Esophagus (tissue), 2 donors: Measurements from ENCODE around the gene SPRR3. TPM values are rescaled to one million over a fixed set of nuclear protein-coding genes. Genes with fewer than 3 reads are reported as not detected.

Experiments used
- H3K27ac ChIP-seq, 2 donors: one replicate each; pipeline ENCODE4 v1.5.1; 2013; ENCODE audit warnings: low read depth in 2 of 2, mild to moderate bottlenecking in 2 of 2, inconsistent platforms in 1 of 2, low read length in 1 of 2, moderate library complexity in 1 of 2
- H3K27me3 ChIP-seq, 2 donors: one replicate each; pipeline ENCODE4 v1.6.1; 2013; ENCODE audit warnings: low read length in 2 of 2, control low read depth in 1 of 2, mild to moderate bottlenecking in 1 of 2; ENCODE audit not compliant: insufficient read depth in 2 of 2, control insufficient read depth in 1 of 2
- H3K36me3 ChIP-seq, 2 donors: one replicate each; pipeline ENCODE4 v1.6.1; 2013; ENCODE audit warnings: low read length in 1 of 2; ENCODE audit not compliant: control insufficient read depth in 2 of 2, insufficient read depth in 2 of 2
- H3K4me1 ChIP-seq, 2 donors: one replicate each; pipeline ENCODE4 v1.6.1; 2013; ENCODE audit warnings: low read length in 1 of 2; ENCODE audit not compliant: control insufficient read depth in 2 of 2, insufficient read depth in 2 of 2
- H3K4me3 ChIP-seq, 2 donors: one replicate each; pipeline ENCODE4 v1.5.1; 2013; ENCODE audit warnings: low read length in 2 of 2, mild to moderate bottlenecking in 2 of 2, low read depth in 1 of 2, moderate library complexity in 1 of 2
- H3K9me3 ChIP-seq, 2 donors: one replicate each; pipeline ENCODE4 v1.6.1; 2013; ENCODE audit warnings: mild to moderate bottlenecking in 2 of 2, low read depth in 1 of 2, low read length in 1 of 2, moderate library complexity in 1 of 2; ENCODE audit not compliant: control insufficient read depth in 2 of 2, insufficient read depth in 1 of 2
- WGBS, 2 donors: extraction: QIAGEN DNeasy Blood & Tissue Kit; methylation state at CpG; one replicate each; pipeline ENCODE4 v1.1.7; 2013; 5-methylcytosine and 5-hydroxymethylcytosine counted together
- polyA plus RNA-seq, 2 donors: library from polyadenylated mRNA; stranded (reverse); fragments of 200-250 nt; gene quantifications; one replicate each; pipeline ENCODE4 v1.2.3, GENCODE V29; 2013
- donor health status: healthy with polysubstance abuse.
- donor health status: Bipolar disorder and iron deficiency.

The SPRR3 gene, protein sequence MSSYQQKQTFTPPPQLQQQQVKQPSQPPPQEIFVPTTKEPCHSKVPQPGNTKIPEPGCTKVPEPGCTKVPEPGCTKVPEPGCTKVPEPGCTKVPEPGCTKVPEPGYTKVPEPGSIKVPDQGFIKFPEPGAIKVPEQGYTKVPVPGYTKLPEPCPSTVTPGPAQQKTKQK
- polyA plus RNA-seq = over 10,000 TPM; 18,496 to 19,645 TPM

DNA sequence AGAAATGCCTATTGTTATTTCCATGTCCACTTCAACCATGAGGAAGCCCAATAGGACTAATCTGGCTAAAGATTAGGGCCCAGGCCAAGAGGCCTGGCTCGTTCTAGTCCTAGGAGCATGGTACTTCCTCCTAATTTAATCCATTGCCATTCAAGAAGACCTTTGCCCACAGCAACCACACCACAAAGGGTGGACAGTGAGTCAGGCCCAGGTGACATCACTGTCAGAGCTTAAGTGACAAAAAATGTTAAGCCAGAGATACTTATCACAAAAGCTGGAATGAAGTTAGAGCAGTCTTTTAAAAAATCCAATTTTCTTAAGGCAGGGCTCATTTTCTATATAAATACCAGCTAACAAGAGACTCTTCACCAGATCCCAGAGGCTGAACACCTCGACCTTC, at the start of gene SPRR3:
Gene SPRR3, plus strand, starts transcription at position 368 of the 400 bp plus-strand sequence. CDS start 1,272 bp downstream, outside the sequence.
- Histone ChIP-seq H3K4me1 (peaks cover 0 to 2% of the 10 kb centered on the region in 2 donors), H3K27me3 (no peaks in the 10 kb centered on the region), H3K4me3 (peak within 1 kb of the TSS; percentile 36 to 59), H3K36me3 (no peaks in the 10 kb centered on the region), H3K9me3 (no peaks in the 10 kb centered on the region), H3K27ac (peak within 1 kb of the TSS; percentile 95 to 97)
- 54% methylated on average over 2 of the region's 2 CpGs for WGBS, 2 donors

DNA sequence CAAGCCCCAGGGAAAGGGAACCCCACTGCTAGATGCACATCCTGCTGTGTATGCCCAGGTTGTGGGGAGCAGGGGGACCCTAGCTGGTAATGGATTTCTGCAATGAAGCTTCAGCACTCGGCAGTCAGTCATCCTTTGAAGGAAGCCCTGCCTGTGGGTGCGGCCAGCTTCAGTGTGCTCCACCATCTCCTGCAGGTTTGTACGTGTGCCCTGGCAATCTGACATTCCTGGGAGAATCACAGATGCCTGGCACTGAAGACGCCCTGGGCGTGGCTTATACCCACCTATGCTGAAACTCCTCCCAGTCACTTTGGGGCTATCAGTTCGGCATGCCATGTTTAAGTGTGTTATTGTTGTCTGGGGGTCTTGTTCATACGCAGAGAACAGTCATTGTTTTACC, 47.8 kb upstream of the SPRR3 start:
- H3K9me3 ChIP-seq = no peaks in the 10 kb centered on the region
- H3K4me3 ChIP-seq = no peak overlapping the region
- peak overlapping the region; percentile 89 to 95 for H3K27ac ChIP-seq
- WGBS, 2 donors = 42% methylated on average over 7 of the region's 7 CpGs
- no peaks in the 10 kb centered on the region for H3K27me3 ChIP-seq
- H3K36me3 ChIP-seq = no peaks in the 10 kb centered on the region
- peaks cover 0 to 7% of the 10 kb centered on the region in 2 donors for H3K4me1 ChIP-seq

DNA sequence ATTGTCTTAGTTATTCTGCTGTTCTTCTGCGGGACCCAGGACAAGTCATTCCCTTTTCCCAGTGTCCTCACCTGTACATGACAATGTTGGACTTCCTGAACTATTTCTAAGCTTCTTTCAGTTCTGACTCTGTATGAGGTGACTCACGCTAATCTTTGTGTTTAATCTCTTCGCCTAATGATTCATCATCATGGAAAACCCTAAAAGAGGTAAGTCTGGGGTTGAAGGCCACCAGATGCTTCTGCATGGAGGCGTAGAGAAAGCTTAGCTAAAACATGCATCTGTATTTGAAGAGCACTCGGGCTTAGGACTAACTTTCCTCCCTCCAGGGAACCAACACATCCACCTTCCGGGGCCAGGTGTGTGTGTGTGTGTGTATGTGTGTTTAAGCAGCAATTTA, 47.1 kb upstream of the SPRR3 start:
- Histone ChIP-seq H3K4me3 (no peak overlapping the region), H3K27me3 (no peaks in the 10 kb centered on the region), H3K27ac (peak overlapping the region; percentile 89 to 95), H3K9me3 (no peaks in the 10 kb centered on the region), H3K36me3 (no peaks in the 10 kb centered on the region), H3K4me1 (peaks cover 0 to 7% of the 10 kb centered on the region in 2 donors)
- 43 to 60% methylated on average over 6 of the region's 6 CpGs for WGBS, 2 donors

DNA sequence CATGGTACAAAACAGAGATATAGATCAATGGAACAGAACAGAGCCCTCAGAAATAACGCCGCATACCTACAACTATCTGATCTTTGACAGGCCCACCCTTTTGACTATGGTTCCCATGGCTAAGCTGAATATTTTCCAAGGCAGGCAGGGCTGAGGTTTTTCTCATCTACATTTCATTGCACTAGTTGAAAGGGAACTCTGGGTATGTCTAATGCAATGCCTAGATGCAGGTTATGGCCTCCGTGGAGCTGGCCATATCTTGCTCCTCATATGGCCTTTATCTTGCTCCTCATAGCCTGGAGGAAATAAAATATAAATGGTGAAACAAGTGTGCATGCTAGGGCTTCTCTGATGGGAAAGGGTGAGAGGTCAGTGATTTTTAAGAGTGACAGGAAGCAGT, 44.0 kb upstream of the SPRR3 start:
- no peak overlapping the region for H3K4me3 ChIP-seq
- H3K36me3 ChIP-seq = no peaks in the 10 kb centered on the region
- WGBS, 2 donors = 88 to 90% methylated on average over 3 of the region's 3 CpGs
- H3K9me3 ChIP-seq = no peaks in the 10 kb centered on the region
- H3K27me3 ChIP-seq = no peaks in the 10 kb centered on the region
- no peak overlapping the region for H3K27ac ChIP-seq
- H3K4me1 ChIP-seq = peaks cover 0 to 14% of the 10 kb centered on the region in 2 donors

DNA sequence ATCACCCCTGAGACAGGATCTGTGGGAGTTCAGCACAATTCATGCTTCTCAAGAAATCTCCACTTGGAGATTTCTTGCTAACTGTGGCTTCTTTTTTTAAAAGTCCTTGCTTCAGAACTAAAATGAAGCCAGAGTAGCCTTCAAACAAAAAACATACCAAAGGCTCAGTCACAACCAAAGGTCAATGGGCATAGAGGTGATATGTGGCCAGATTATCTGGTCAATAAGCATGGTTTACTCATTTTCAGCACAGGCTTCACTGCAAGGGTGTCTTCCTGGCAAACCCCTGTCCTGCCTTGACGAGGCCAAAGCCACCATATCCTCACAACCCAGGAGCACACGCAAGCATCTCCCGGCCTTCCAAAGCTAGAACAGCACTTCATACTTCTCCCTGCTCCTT, 42.3 kb upstream of the SPRR3 start:
- H3K36me3 ChIP-seq = no peaks in the 10 kb centered on the region
- no peaks in the 10 kb centered on the region for H3K9me3 ChIP-seq
- 85 to 91% methylated on average over 3 of the region's 3 CpGs for WGBS, 2 donors
- H3K27ac ChIP-seq = no peak overlapping the region
- H3K4me1 ChIP-seq = peaks cover 0 to 9% of the 10 kb centered on the region in 2 donors
- no peak overlapping the region for H3K4me3 ChIP-seq
- H3K27me3 ChIP-seq = no peaks in the 10 kb centered on the region

DNA sequence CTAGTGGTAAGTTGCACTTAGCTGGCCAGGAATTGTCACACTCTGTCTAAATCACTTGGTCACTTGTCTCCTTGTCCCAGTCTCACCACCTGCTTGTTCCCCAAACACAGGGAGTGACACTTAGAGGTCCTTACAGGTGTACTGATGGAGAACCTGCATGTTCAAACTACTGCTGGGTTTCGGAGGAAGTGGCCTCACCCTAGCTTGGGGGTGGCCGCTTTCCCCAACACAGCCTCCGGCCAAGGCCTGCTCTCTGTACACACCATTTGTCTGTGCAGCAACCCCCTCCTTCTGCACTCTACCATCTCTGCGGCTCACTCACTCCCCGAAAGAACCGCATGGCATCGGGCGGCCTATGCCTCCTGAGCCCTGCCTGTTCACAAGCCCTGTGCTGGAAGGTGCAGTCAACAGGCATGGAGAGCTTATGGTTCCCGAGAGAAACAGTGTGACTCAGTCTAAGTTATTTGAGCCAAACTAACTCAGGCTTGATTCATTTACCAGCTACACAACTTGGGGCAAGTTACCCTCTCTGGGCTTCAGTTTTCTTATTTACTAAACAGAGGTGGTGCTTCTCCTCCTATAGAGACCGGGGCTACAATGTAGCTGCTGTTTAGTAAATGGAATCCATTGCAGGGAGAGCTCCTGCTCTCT, 41.6 kb upstream of the SPRR3 start:
- Histone ChIP-seq H3K9me3 (no peaks in the 10 kb centered on the region), H3K36me3 (no peaks in the 10 kb centered on the region), H3K4me1 (peaks cover 0 to 9% of the 10 kb centered on the region in 2 donors), H3K27ac (peak overlapping the region in 1 of 2 donors; percentile 47), H3K27me3 (no peaks in the 10 kb centered on the region), H3K4me3 (no peak overlapping the region)
- WGBS, 2 donors = 89 to 90% methylated on average over 10 of the region's 10 CpGs

DNA sequence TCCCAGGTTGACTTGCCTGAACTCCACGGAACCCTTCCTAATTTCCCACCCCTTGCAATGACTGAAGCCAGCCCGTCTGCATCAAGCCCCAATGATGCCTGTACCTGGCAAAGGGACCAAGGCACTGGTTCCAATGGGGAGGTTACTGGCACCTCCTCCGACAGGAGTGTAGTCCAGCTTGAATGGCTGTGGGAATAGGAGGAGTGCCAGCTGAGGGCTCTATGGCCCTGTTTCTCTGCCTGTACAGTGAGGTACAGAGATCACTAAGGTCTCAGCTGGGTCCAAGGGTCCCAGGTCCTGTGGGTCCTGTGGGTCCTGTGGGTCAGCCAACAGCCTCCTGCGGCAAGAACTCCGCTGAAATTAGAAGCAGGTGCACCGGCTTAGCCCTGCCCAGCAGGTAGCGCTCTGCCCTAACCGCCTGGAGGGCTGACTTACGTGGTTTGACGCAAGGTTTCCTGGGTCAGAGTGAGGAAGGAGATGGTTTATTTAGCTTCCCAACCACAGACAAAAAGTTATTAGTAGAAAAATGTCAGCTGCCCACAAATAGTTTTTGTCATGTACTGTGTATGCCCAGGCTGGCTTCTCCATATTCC, 41.0 kb upstream of the SPRR3 start:
- Histone ChIP-seq H3K4me3 (no peak overlapping the region), H3K36me3 (no peaks in the 10 kb centered on the region), H3K9me3 (no peaks in the 10 kb centered on the region), H3K27ac (peak overlapping the region in 1 of 2 donors; percentile 47), H3K4me1 (peaks cover 0 to 9% of the 10 kb centered on the region in 2 donors), H3K27me3 (no peaks in the 10 kb centered on the region)
- 70 to 76% methylated on average over 10 of the region's 10 CpGs for WGBS, 2 donors

DNA sequence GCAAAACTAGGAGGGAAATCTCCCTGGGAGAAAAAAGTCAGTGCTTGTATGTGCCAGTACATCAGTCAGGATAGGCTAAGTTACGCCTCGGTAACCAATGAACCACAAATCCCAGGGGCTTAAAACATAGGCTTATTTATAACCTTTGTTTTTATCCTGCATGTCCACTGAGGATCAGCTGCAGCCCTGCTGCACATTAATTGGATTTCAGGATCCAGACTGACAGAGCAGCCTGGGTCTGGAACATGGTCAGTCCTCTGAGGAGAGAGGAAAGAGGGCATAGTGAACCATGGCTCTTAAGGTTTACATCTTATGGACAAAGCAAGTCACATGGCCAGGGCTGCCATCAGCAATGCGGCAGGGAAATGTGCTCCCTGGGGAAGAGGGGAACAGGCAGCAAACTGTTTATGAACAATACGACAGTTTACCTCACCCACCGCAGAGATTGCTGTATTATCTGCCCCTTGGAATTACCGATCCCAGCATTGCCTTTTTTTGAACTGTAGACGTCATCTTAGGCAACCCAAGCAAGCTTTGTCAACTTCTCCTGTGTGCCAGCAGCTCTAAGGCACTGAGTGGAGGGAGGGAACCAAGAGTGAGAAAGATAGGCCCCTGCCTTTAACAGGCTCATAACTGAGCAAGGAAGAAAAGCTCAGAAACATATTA, 40.2 kb upstream of the SPRR3 start:
- no peaks in the 10 kb centered on the region for H3K36me3 ChIP-seq
- H3K4me1 ChIP-seq = peaks cover 0 to 9% of the 10 kb centered on the region in 2 donors
- 75 to 84% methylated on average over 7 of the region's 7 CpGs for WGBS, 2 donors
- H3K4me3 ChIP-seq = no peak overlapping the region
- no peaks in the 10 kb centered on the region for H3K27me3 ChIP-seq
- H3K9me3 ChIP-seq = no peaks in the 10 kb centered on the region
- H3K27ac ChIP-seq = no peak overlapping the region

DNA sequence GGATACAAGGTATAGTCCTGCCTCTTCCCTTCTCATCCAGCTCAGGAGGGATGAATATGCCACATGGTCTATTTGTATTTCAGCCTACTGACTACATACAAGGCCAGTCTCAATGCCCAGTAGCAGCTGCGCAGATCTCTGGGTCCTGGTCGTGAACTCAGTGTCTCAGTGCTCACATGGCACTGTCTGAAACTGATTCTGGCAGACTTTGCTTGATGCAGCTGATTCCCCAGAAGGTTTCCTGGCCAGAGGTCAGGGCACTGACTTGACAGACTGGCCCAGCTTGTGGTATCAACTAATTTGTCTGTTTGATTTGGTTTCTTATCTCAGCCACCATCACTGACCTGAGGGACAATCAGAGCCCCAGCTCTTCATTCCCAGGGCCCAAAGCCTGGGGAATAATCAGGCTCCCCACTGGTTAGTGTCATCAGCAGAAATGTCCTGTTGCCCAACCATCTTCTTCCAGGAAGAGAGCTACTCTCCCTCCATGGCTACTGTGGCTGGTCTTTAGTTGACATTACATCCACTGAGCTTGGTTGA, 38.6 kb upstream of the SPRR3 start:
- H3K27me3 ChIP-seq = no peaks in the 10 kb centered on the region
- H3K27ac ChIP-seq = peak overlapping the region in 1 of 2 donors; percentile 15
- H3K4me3 ChIP-seq = no peak overlapping the region
- WGBS, 2 donors = 79 to 89% methylated on average over 2 of the region's 2 CpGs
- H3K36me3 ChIP-seq = no peaks in the 10 kb centered on the region
- peaks cover 0 to 9% of the 10 kb centered on the region in 2 donors for H3K4me1 ChIP-seq
- H3K9me3 ChIP-seq = peaks cover 0 to 2% of the 10 kb centered on the region in 2 donors
